ENCODE data around the gene SCAMP1.

SCAMP1 gene

GRCh38 chr5:78486218-78486617, 125.8 kb downstream of the SCAMP1 start:
- no peak overlapping the region for H3K4me3 ChIP-seq (ENCODE audit: low read depth in 1 of 5, low read length in 5 of 5)
- H3K27me3 ChIP-seq (ENCODE audit: control insufficient read depth in 5 of 5, insufficient read depth in 4 of 5, low read length in 5 of 5) = no peaks in the 10 kb centered on the region
- no peaks in the 10 kb centered on the region for H3K9me3 ChIP-seq (ENCODE audit: control insufficient read depth in 5 of 5, low read length in 5 of 5)
- H3K36me3 ChIP-seq (ENCODE audit: control insufficient read depth in 5 of 5, insufficient read depth in 5 of 5, low read length in 5 of 5) = peaks cover 8 to 29% (median 25%) of the 10 kb centered on the region in 5 donors
- no peak overlapping the region for H3K27ac ChIP-seq (ENCODE audit: low read depth, low read length)
- H3K4me1 ChIP-seq (ENCODE audit: control insufficient read depth in 5 of 5, insufficient read depth in 5 of 5, low read length in 5 of 5) = peaks cover 0 to 21% (median 5%) of the 10 kb centered on the region in 5 donors
- no peak overlapping the region for H3K9ac ChIP-seq (ENCODE audit: low read length in 5 of 5)

DNA sequence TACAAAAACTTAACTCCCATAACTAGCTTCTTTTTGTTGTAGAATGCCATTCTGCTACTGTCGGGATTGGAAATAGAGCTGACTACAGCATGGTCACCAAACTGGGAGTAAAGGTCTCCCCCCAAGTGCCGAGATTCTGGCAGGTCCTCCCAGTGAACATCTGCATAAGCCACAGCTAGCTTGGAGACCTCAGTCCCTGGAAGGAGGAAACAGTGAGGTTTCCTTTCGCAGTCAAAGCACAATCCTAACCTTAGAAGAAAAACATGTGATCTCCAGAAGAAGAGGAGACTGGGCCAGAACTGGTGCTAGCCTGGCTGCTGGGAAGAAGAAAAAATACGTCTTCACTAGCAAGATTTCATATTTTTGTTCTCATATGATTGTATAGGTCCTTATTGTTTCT, 127.4 kb downstream of the SCAMP1 start:
- H3K27ac ChIP-seq (ENCODE audit: low read depth, low read length) = no peak overlapping the region
- H3K36me3 ChIP-seq (ENCODE audit: control insufficient read depth in 5 of 5, insufficient read depth in 5 of 5, low read length in 5 of 5) = peaks cover 3 to 29% (median 22%) of the 10 kb centered on the region in 5 donors
- peaks cover 0 to 21% (median 5%) of the 10 kb centered on the region in 5 donors for H3K4me1 ChIP-seq (ENCODE audit: control insufficient read depth in 5 of 5, insufficient read depth in 5 of 5, low read length in 5 of 5)
- no peaks in the 10 kb centered on the region for H3K27me3 ChIP-seq (ENCODE audit: control insufficient read depth in 5 of 5, insufficient read depth in 4 of 5, low read length in 5 of 5)
- no peak overlapping the region for H3K9ac ChIP-seq (ENCODE audit: low read length in 5 of 5)
- H3K9me3 ChIP-seq (ENCODE audit: control insufficient read depth in 5 of 5, low read length in 5 of 5) = no peaks in the 10 kb centered on the region
- H3K4me3 ChIP-seq (ENCODE audit: low read depth in 1 of 5, low read length in 5 of 5) = no peak overlapping the region

DNA sequence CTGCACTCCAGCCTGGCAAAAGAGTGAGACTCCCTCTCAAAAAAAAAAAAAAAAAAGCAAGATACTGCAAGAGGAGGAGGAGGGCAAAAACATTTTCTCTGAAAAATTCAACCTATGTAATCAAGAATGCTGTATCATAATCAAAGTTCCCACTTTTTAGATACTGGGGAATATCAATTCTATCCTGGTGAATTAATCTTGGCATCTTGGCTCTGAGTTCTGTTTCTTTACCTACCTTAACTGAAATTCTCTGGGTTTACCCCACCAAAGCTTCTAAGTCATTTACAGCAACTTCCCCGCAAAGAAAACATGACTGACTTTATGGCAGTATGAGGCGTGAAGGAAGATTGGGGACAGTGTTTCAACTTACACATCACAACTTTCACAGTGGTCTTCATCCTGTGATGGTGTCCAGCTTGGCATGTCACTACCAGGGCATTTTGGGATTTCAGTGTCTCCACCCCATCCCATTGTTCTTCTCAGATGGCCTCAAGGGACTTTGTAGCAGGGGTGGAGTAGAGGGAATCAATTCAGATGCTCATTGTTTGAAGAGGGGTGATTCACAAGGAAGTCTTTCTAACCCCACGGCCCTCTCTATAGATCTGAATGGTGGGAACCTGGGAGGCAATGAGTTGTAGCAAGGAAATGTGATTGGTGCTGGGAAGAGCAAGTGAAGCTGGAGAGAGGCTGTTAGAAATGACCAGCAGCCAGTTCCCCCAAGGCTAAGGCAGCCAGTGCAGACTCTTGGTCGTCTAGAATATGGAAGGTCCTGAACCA, 130.5 kb downstream of the SCAMP1 start:
- Histone ChIP-seq H3K9ac (ENCODE audit: low read length in 5 of 5) (no peak overlapping the region), H3K27me3 (ENCODE audit: control insufficient read depth in 5 of 5, insufficient read depth in 4 of 5, low read length in 5 of 5) (no peaks in the 10 kb centered on the region), H3K4me3 (ENCODE audit: low read depth in 1 of 5, low read length in 5 of 5) (no peak overlapping the region), H3K27ac (ENCODE audit: low read depth, low read length) (no peak overlapping the region), H3K9me3 (ENCODE audit: control insufficient read depth in 5 of 5, low read length in 5 of 5) (no peaks in the 10 kb centered on the region), H3K4me1 (ENCODE audit: control insufficient read depth in 5 of 5, insufficient read depth in 5 of 5, low read length in 5 of 5) (peaks cover 0 to 17% (median 6%) of the 10 kb centered on the region in 5 donors), H3K36me3 (ENCODE audit: control insufficient read depth in 5 of 5, insufficient read depth in 5 of 5, low read length in 5 of 5) (peaks cover 0 to 27% (median 20%) of the 10 kb centered on the region in 5 donors)

GRCh38 chr5:78492224-78492623, 131.8 kb downstream of the SCAMP1 start:
- no peak overlapping the region for H3K27ac ChIP-seq (ENCODE audit: low read depth, low read length)
- H3K9ac ChIP-seq (ENCODE audit: low read length in 5 of 5) = no peak overlapping the region
- H3K36me3 ChIP-seq (ENCODE audit: control insufficient read depth in 5 of 5, insufficient read depth in 5 of 5, low read length in 5 of 5) = peaks cover 0 to 18% (median 16%) of the 10 kb centered on the region in 5 donors
- peaks cover 0 to 20% (median 13%) of the 10 kb centered on the region in 5 donors for H3K4me1 ChIP-seq (ENCODE audit: control insufficient read depth in 5 of 5, insufficient read depth in 5 of 5, low read length in 5 of 5)
- no peak overlapping the region for H3K4me3 ChIP-seq (ENCODE audit: low read depth in 1 of 5, low read length in 5 of 5)
- H3K9me3 ChIP-seq (ENCODE audit: control insufficient read depth in 5 of 5, low read length in 5 of 5) = no peaks in the 10 kb centered on the region
- no peaks in the 10 kb centered on the region for H3K27me3 ChIP-seq (ENCODE audit: control insufficient read depth in 5 of 5, insufficient read depth in 4 of 5, low read length in 5 of 5)

DNA sequence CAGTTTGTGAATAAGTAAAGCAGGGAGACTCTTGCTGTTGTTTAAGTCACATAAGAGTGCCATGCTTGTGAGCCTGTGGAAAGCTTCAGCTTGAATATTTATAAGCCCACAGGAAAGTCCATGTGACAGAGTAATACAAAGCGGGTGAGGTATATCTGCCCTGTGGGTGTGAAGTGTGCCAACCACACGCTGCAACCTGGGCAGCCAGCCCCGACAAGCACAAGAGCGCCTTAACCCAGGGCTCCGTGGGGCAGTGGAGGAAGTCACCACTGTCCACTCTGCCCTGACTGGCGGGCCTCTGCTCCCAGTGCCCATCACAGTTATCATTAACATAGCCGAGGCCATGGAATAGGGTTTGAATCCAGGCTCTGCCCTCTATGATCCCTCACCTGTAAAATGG, 132.2 kb downstream of the SCAMP1 start:
- Histone ChIP-seq H3K27ac (ENCODE audit: low read depth, low read length) (no peak overlapping the region), H3K27me3 (ENCODE audit: control insufficient read depth in 5 of 5, insufficient read depth in 4 of 5, low read length in 5 of 5) (no peaks in the 10 kb centered on the region), H3K4me1 (ENCODE audit: control insufficient read depth in 5 of 5, insufficient read depth in 5 of 5, low read length in 5 of 5) (peaks cover 0 to 16% (median 14%) of the 10 kb centered on the region in 5 donors), H3K4me3 (ENCODE audit: low read depth in 1 of 5, low read length in 5 of 5) (no peak overlapping the region), H3K9me3 (ENCODE audit: control insufficient read depth in 5 of 5, low read length in 5 of 5) (no peaks in the 10 kb centered on the region), H3K9ac (ENCODE audit: low read length in 5 of 5) (no peak overlapping the region), H3K36me3 (ENCODE audit: control insufficient read depth in 5 of 5, insufficient read depth in 5 of 5, low read length in 5 of 5) (peaks cover 0 to 17% (median 12%) of the 10 kb centered on the region in 5 donors)

- Histone ChIP-seq H3K27me3 (ENCODE audit: control insufficient read depth in 5 of 5, insufficient read depth in 4 of 5, low read length in 5 of 5) (no peaks in the 10 kb centered on the region), H3K4me1 (ENCODE audit: control insufficient read depth in 5 of 5, insufficient read depth in 5 of 5, low read length in 5 of 5) (peaks cover 0 to 20% (median 6%) of the 10 kb centered on the region in 5 donors), H3K27ac (ENCODE audit: low read depth, low read length) (no peak overlapping the region), H3K9me3 (ENCODE audit: control insufficient read depth in 5 of 5, low read length in 5 of 5) (no peaks in the 10 kb centered on the region), H3K9ac (ENCODE audit: low read length in 5 of 5) (no peak overlapping the region), H3K4me3 (ENCODE audit: low read depth in 1 of 5, low read length in 5 of 5) (no peak overlapping the region), H3K36me3 (ENCODE audit: control insufficient read depth in 5 of 5, insufficient read depth in 5 of 5, low read length in 5 of 5) (peaks cover 0 to 3% (median 0%) of the 10 kb centered on the region in 5 donors)
Observed at GRCh38 chr5:78495800-78496199, 135.4 kb downstream of the SCAMP1 start.

DNA sequence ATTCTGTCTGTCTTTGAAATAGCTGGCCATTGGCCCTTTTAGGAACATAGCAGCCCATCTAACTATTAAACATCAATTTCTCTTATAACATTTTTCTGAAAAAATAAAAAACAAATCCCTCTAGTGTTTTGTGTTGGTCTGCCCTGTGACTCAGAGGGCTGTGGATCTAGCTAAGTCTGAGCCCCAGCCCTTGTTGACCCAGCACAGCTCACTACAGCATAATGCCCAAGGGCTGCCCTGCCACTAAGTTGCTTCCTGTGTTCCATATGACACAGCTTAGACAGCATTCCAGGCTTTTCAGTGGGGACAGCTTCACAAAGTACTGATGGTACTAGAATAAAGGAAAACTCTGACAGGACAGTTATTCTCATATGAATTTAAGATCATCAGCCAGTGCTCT, 136.0 kb downstream of the SCAMP1 start:
- Histone ChIP-seq H3K27me3 (ENCODE audit: control insufficient read depth in 5 of 5, insufficient read depth in 4 of 5, low read length in 5 of 5) (no peaks in the 10 kb centered on the region), H3K9me3 (ENCODE audit: control insufficient read depth in 5 of 5, low read length in 5 of 5) (no peaks in the 10 kb centered on the region), H3K27ac (ENCODE audit: low read depth, low read length) (no peak overlapping the region), H3K4me3 (ENCODE audit: low read depth in 1 of 5, low read length in 5 of 5) (no peak overlapping the region), H3K9ac (ENCODE audit: low read length in 5 of 5) (no peak overlapping the region), H3K4me1 (ENCODE audit: control insufficient read depth in 5 of 5, insufficient read depth in 5 of 5, low read length in 5 of 5) (peaks cover under 1 to 23% (median 7%) of the 10 kb centered on the region in 5 donors), H3K36me3 (ENCODE audit: control insufficient read depth in 5 of 5, insufficient read depth in 5 of 5, low read length in 5 of 5) (peaks cover 0 to 2% (median 0%) of the 10 kb centered on the region in 5 donors)

DNA sequence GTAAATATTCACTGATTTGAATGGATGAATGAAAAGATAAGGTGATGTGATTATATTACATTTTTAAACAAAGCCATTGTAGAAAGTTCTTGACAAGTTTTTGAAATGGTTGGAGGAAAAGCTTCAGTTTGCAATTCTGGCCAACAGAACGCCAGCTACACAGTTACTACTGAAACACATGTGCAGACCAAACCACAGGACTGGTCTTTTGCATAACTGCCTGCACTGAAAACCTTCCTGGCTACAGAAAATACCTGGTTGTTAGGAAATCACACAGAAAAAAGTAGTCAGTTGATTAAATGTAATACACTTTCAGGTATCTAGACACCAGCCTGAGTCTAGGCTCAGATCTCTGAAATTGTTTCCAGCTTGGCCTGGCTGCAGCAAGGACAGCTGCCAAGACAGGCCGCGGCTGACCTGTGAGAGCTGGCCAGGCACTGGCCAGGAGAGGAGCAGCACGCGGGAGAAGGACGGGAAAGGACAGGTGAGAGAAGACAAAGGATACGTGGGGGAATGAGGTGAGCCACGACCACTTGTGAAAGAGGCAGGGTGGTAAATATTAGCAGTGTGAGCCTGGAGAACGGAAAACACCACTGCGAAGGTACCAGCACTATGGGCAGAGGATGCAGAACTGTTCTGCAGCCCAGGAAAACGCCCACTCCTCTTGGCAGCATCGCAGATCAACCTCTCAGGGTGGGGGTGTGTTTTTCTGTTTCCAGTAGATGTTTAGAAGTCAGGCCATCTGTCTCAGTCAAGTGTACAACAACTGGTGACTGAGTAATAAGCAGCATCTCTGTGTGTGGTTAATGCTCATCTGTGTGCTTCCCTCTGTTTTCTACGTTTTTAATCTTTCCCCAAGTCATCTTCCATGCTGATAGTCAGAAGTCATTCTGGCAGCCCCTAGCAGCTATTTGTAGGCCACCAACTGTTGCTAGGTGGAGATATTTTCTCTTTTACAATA, 137.4 kb downstream of the SCAMP1 start:
- H3K9me3 ChIP-seq (ENCODE audit: control insufficient read depth in 5 of 5, low read length in 5 of 5) = no peaks in the 10 kb centered on the region
- H3K27ac ChIP-seq (ENCODE audit: low read depth, low read length) = no peak overlapping the region
- no peaks in the 10 kb centered on the region for H3K27me3 ChIP-seq (ENCODE audit: control insufficient read depth in 5 of 5, insufficient read depth in 4 of 5, low read length in 5 of 5)
- H3K9ac ChIP-seq (ENCODE audit: low read length in 5 of 5) = no peak overlapping the region
- peaks cover 0 to 2% (median 0%) of the 10 kb centered on the region in 5 donors for H3K36me3 ChIP-seq (ENCODE audit: control insufficient read depth in 5 of 5, insufficient read depth in 5 of 5, low read length in 5 of 5)
- peaks cover 4 to 37% (median 16%) of the 10 kb centered on the region in 5 donors for H3K4me1 ChIP-seq (ENCODE audit: control insufficient read depth in 5 of 5, insufficient read depth in 5 of 5, low read length in 5 of 5)
- H3K4me3 ChIP-seq (ENCODE audit: low read depth in 1 of 5, low read length in 5 of 5) = no peak overlapping the region

DNA sequence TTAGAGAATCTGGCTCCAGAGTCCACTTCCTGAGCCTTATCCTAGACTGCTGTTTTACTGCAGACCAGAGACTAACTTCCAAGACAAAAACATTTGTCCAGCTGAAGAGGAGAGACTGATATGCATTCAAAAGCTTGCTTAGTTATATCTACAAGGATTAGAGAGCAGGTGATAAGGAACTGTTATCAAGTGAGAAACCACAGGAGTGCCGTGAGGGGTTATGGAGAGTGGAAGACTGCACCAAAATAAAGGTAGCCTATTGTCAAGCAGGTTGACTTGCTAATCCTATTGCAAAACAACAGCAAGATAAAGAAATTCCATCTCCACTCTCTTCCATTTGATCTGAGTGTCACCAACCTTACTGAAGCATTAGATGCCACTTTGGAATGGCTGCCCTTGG, 139.1 kb downstream of the SCAMP1 start:
- Histone ChIP-seq H3K4me1 (ENCODE audit: control insufficient read depth in 5 of 5, insufficient read depth in 5 of 5, low read length in 5 of 5) (peaks cover 9 to 43% (median 22%) of the 10 kb centered on the region in 5 donors), H3K9ac (ENCODE audit: low read length in 5 of 5) (no peak overlapping the region), H3K4me3 (ENCODE audit: low read depth in 1 of 5, low read length in 5 of 5) (no peak overlapping the region)

DNA sequence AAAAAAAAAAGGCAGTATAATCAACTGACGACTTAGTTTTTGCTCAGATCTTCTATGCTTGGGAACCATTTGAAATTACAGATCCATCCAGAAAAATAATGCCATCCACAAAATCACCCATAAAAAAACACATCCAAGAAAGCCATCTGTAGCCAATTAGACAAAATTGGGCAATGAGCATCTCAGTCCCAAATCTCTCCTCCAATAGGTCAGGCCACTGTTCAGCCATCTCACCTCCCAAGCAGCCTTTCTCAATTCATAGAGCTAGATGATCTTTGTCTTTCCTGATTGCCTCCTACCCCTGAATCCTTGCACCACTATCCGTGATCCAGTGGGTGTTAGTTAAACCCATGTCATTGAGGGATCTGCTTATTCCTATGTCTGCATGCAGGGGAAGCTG, 139.6 kb downstream of the SCAMP1 start:
- Histone ChIP-seq H3K27ac (ENCODE audit: low read depth, low read length) (no peak overlapping the region), H3K4me3 (ENCODE audit: low read depth in 1 of 5, low read length in 5 of 5) (no peak overlapping the region), H3K36me3 (ENCODE audit: control insufficient read depth in 5 of 5, insufficient read depth in 5 of 5, low read length in 5 of 5) (no peaks in the 10 kb centered on the region), H3K9me3 (ENCODE audit: control insufficient read depth in 5 of 5, low read length in 5 of 5) (no peaks in the 10 kb centered on the region), H3K27me3 (ENCODE audit: control insufficient read depth in 5 of 5, insufficient read depth in 4 of 5, low read length in 5 of 5) (no peaks in the 10 kb centered on the region), H3K4me1 (ENCODE audit: control insufficient read depth in 5 of 5, insufficient read depth in 5 of 5, low read length in 5 of 5) (peaks cover 14 to 48% (median 27%) of the 10 kb centered on the region in 5 donors), H3K9ac (ENCODE audit: low read length in 5 of 5) (no peak overlapping the region)

More for the DNA sequence above, 139.1 kb downstream of the SCAMP1 start:
- no peaks in the 10 kb centered on the region for H3K27me3 ChIP-seq (ENCODE audit: control insufficient read depth in 5 of 5, insufficient read depth in 4 of 5, low read length in 5 of 5)
- no peaks in the 10 kb centered on the region for H3K36me3 ChIP-seq (ENCODE audit: control insufficient read depth in 5 of 5, insufficient read depth in 5 of 5, low read length in 5 of 5)
- H3K9me3 ChIP-seq (ENCODE audit: control insufficient read depth in 5 of 5, low read length in 5 of 5) = no peaks in the 10 kb centered on the region
- H3K27ac ChIP-seq (ENCODE audit: low read depth, low read length) = no peak overlapping the region

Measured in subcutaneous abdominal adipose tissue (tissue), 5 donors.